Heart left ventricle (tissue), 16 donors: ENCODE data around the gene CZIB. TPM values are rescaled to one million over a fixed set of nuclear protein-coding genes. Genes with fewer than 3 reads are reported as not detected.
"Not testable (repeated sequence)": the region's sequence is repeated elsewhere in the genome, so short reads cannot be mapped to it uniquely, and the experiment has no call there.

Experiments used
- ATAC-seq, 4 donors: fragments of 200-7000 bp; cut with Tn5 transposase; one replicate each; pipeline ENCODE4 v1.9.1; 2020 to 2022; ENCODE audit warnings: moderate library complexity in 4 of 4, mild to moderate bottlenecking in 3 of 4, moderate number of reproducible peaks in 1 of 4
- DNase-seq, 5 donors: peaks; one replicate each; pipeline ENCODE4 v3.0.0-alpha.2; 2020
- H3K27ac ChIP-seq, 12 donors: fragments of 200-600 bp; sonication (generic) in 4 of 12; one replicate each; pipeline versions ENCODE4 v1.5.0 to v1.8.0; 2016 to 2022; ENCODE audit warnings: mild to moderate bottlenecking in 2 of 12
- H3K27me3 ChIP-seq, 9 donors: fragments of 200-600 bp; sonication (generic) in 2 of 9; one replicate each; pipeline versions ENCODE4 v1.5.1 to v1.8.0; 2016 to 2022; ENCODE audit warnings: mild to moderate bottlenecking in 3 of 9
- H3K36me3 ChIP-seq, 9 donors: fragments of 200-600 bp; sonication (generic) in 2 of 9; one replicate each; pipeline versions ENCODE4 v1.5.0 to v1.8.0; 2018 to 2022; ENCODE audit warnings: mild to moderate bottlenecking in 2 of 9
- H3K4me1 ChIP-seq, 12 donors: fragments of 200-600 bp; sonication (generic) in 4 of 12; one replicate each; pipeline versions ENCODE4 v1.5.0 to v1.8.0; 2016 to 2022; ENCODE audit warnings: mild to moderate bottlenecking in 3 of 12
- H3K4me3 ChIP-seq, 12 donors: fragments of 200-600 bp; sonication (generic) in 4 of 12; one replicate each; pipeline versions ENCODE4 v1.5.0 to v1.8.0; 2017 to 2022; ENCODE audit warnings: mild to moderate bottlenecking in 9 of 12, moderate library complexity in 4 of 12
- H3K9me3 ChIP-seq, 12 donors: fragments of 200-600 bp; sonication (generic) in 4 of 12; one replicate each; pipeline versions ENCODE4 v1.5.0 to v1.8.0; 2016 to 2022; ENCODE audit warnings: mild to moderate bottlenecking in 1 of 12
- POLR2A ChIP-seq, 2 donors: fragments of 450-650 bp; IDR thresholded peaks; one replicate each; pipeline ENCODE4 v1.6.1; 2017; ENCODE audit warnings: antibody characterized with exemption in 2 of 2, mild to moderate bottlenecking in 2 of 2, moderate library complexity in 2 of 2
- WGBS, 4 donors: extraction: QIAGEN DNeasy Blood & Tissue Kit in 2 of 4; methylation state at CpG; one replicate each; pipeline versions ENCODE4 v1.1.5 to v1.1.7; 2013 to 2018; 5-methylcytosine and 5-hydroxymethylcytosine counted together
- intact Hi-C, 10 donors: fragments of 100-400 bp; cut with DNase I; formaldehyde crosslinking; loops; one replicate each; pipeline versions ENCODE4 v1.11.1 to v1.14.2; 2022
- polyA plus RNA-seq, 2 donors: library from polyadenylated mRNA; stranded (reverse); fragments of 200-250 nt; gene quantifications; one replicate each; pipeline ENCODE4 v1.2.3, GENCODE V29; 2013
- total RNA-seq, 9 donors: library from RNA; depleted of rRNA in 2 of 9; stranded (reverse); fragments of >200 nt in 2 of 9; fragmentation: NEBNext Ultra II Directional in 3 of 9; extraction: Animal tissue kit (Norgen Biotek cat#: 25700) in 3 of 9; gene quantifications; one replicate each; pipeline versions ENCODE4 v1.1.0 to v1.2.4, GENCODE V29; 2016 to 2023
- TF ChIP-seq, protein P1 (sequence below), 12 donors: fragments of 200-600 bp; sonication (generic) in 4 of 12; IDR thresholded peaks; one replicate each; pipeline versions ENCODE4 v1.5.0 to v1.8.0; 2018 to 2022; ENCODE audit warnings: antibody characterized with exemption in 12 of 12, mild to moderate bottlenecking in 5 of 12
- donor health status: ischemic (EF 13 %, LVEDD 7.1; RV severe dilation, severe dysfunction).
- donor health status: healthy with polysubstance abuse.
- donor health status: DM: no; HTN: yes; CAD: no.
- donor health status: DM: no; HTN: no; CAD: no.
- donor health status: ischemic (EF 25% LVEDD 6.9; RV normal size, moderate dysfunction).
- donor health status: ischemic (EF 25% LVEDD 5.7; RV mildly dilated, moderate dysfunction).
- donor health status: healthy.
- donor health status: DM: yes; HTN: yes; CAD: no.
- donor health status: ischemic (EF 35%, LVEDD 5.7; RV mildly dilated, moderate dysfunction).
- donor health status: nonischemic (EF 11% LVEDD 7.7; RV severe dilation, severe dysfunction).
- donor health status: DM: yes; HTN: yes; CAD: no.
- donor health status: PGD.
- donor health status: ischemic (EF 29% LVEDD 5.4; RV normal size, mild dysfunction).
- donor health status: nonischemic (EF 23%, LVEDD 6.1; RV moderate dilation, normal function).

Gene CZIB
- total and polyA plus RNA-seq, 11 donors = 39.4 to 85.0 (median 46.1) TPM

DNA sequence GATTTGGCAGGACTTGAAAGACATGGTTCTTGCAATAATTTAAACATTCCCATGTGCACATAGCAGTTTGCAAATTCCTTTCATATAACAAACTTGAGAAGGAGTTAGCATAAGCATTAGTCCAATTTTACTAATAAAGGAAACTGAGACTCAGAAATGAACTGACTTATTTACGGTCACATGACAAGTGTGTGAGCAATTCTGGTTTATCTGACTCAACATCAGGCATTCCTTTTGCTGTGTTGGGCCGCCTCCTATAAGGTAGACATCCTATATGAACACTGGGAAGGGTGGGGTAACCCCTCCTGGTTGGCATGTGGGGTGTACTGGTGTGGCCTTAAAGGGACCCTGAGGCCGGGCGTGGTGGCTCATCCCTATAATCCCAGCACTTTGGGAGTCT lies 32.3 kb downstream of the CZIB start:
- H3K27ac ChIP-seq = no peak overlapping the region
- H3K4me1 ChIP-seq = peaks cover 0 to 5% (median 0%) of the 10 kb centered on the region in 12 donors
- DNase-seq (no peak), ATAC-seq (no peak)
- 89 to 94% (median 89%) methylated on average over 4 of the region's 4 CpGs for WGBS, 4 donors
- H3K9me3 ChIP-seq = peaks cover 0 to 2% (median 0%) of the 10 kb centered on the region in 12 donors
- intact Hi-C loops = loop anchor here in 7 of 10 donors (10.0 kb wide), 8 partner anchors 123 to 493 kb away; partner anchors contain the start of genes COA7 (in 1 of the 7), ECHDC2 (in 1 of the 7), PODN (in 1 of the 7) and SCP2 (in 1 of the 7)
- no peak for TF ChIP-seq POLR2A (IDR thresholded peaks at IDR 0.05)
- TF ChIP-seq, protein P1, sequence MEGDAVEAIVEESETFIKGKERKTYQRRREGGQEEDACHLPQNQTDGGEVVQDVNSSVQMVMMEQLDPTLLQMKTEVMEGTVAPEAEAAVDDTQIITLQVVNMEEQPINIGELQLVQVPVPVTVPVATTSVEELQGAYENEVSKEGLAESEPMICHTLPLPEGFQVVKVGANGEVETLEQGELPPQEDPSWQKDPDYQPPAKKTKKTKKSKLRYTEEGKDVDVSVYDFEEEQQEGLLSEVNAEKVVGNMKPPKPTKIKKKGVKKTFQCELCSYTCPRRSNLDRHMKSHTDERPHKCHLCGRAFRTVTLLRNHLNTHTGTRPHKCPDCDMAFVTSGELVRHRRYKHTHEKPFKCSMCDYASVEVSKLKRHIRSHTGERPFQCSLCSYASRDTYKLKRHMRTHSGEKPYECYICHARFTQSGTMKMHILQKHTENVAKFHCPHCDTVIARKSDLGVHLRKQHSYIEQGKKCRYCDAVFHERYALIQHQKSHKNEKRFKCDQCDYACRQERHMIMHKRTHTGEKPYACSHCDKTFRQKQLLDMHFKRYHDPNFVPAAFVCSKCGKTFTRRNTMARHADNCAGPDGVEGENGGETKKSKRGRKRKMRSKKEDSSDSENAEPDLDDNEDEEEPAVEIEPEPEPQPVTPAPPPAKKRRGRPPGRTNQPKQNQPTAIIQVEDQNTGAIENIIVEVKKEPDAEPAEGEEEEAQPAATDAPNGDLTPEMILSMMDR (IDR thresholded peaks at IDR 0.05) = no peak
- no peaks in the 10 kb centered on the region for H3K27me3 ChIP-seq
- H3K36me3 ChIP-seq = no peaks in the 10 kb centered on the region
- no peak overlapping the region for H3K4me3 ChIP-seq

- Histone ChIP-seq H3K4me1 (peaks cover 0 to 11% (median 0%) of the 10 kb centered on the region in 12 donors), H3K36me3 (no peaks in the 10 kb centered on the region), H3K4me3 (no peak overlapping the region), H3K27ac (no peak overlapping the region), H3K27me3 (no peaks in the 10 kb centered on the region), H3K9me3 (peaks cover 0 to 2% (median 0%) of the 10 kb centered on the region in 12 donors)
- ATAC-seq (no peak), DNase-seq (no peak)
- 73 to 85% (median 79%) methylated on average over 1 of the region's 1 CpG for WGBS, 4 donors
- TF ChIP-seq, protein P1 (IDR thresholded peaks at IDR 0.05) = no peak
- no peak for TF ChIP-seq POLR2A (IDR thresholded peaks at IDR 0.05)
- intact Hi-C loops = loop anchor here in 7 of 10 donors (10.0 kb wide), 8 partner anchors 123 to 493 kb away; partner anchors contain the start of genes COA7 (in 1 of the 7), ECHDC2 (in 1 of the 7), PODN (in 1 of the 7) and SCP2 (in 1 of the 7)
Measured at GRCh38 chr1:53187401-53187800, 33.0 kb downstream of the CZIB start.

GRCh38 chr1:53186533-53186932 lies 33.9 kb downstream of the CZIB start:
- H3K9me3 ChIP-seq = peaks cover 0 to 2% (median 0%) of the 10 kb centered on the region in 12 donors
- ATAC-seq = no peak
- H3K4me1 ChIP-seq = peaks cover 0 to 19% (median 6%) of the 10 kb centered on the region in 12 donors
- no peak overlapping the region for H3K27ac ChIP-seq
- no peak for TF ChIP-seq POLR2A (IDR thresholded peaks at IDR 0.05)
- TF ChIP-seq, protein P1 (IDR thresholded peaks at IDR 0.05) = no peak
- no peak for DNase-seq
- no peaks in the 10 kb centered on the region for H3K36me3 ChIP-seq
- WGBS, 4 donors = 79 to 86% (median 80%) methylated on average over 3 of the region's 3 CpGs
- no peak overlapping the region for H3K4me3 ChIP-seq
- intact Hi-C loops = loop anchor here in 7 of 10 donors (10.0 kb wide), 8 partner anchors 122 to 492 kb away; partner anchors contain the start of genes COA7 (in 1 of the 7), ECHDC2 (in 1 of the 7), PODN (in 1 of the 7) and SCP2 (in 1 of the 7)
- no peaks in the 10 kb centered on the region for H3K27me3 ChIP-seq

DNA sequence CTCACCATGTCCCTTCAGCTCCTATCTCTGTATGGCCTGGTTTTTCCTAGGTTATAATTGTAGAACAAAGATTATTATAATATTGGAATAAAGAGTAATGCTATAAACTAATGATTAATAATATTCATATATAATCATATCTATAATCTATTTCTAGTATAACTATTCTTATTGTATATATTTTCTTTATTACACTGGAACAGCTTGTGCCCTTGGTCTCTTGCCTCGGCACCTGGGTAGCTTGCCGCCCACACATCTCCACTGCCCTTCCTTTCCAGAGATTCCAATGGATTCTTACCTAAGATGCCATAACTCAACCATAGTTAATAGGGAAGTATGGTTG lies 34.5 kb downstream of the CZIB start:
- not testable (repeated sequence) for H3K36me3 ChIP-seq, H3K4me3 ChIP-seq, DNase-seq, H3K27ac ChIP-seq, ATAC-seq, H3K27me3 ChIP-seq, H3K9me3 ChIP-seq
- intact Hi-C loops = loop anchor here in 7 of 10 donors (10.0 kb wide), 8 partner anchors 121 to 491 kb away; partner anchors contain the start of genes COA7 (in 1 of the 7), ECHDC2 (in 1 of the 7), PODN (in 1 of the 7) and SCP2 (in 1 of the 7)
- WGBS, 4 donors = 70 to 89% (median 72%) methylated on average over 2 of the region's 2 CpGs
- TF ChIP-seq, protein P1 (IDR thresholded peaks at IDR 0.05) = peak in 3 of 12 donors; percentile 3 to 38 (median 11)
- H3K4me1 ChIP-seq = peaks cover 0 to 19% (median 6%) of the 10 kb centered on the region in 12 donors
